CD4-positive, alpha-beta T cell (primary cell): Measurements from ENCODE around the gene TTC21B. TPM values are rescaled to one million over a fixed set of nuclear protein-coding genes. Genes with fewer than 3 reads are reported as not detected.

ENCODE experiments used
- ATAC-seq: fragments of 200-7000 bp; cut with Tn5 transposase; one replicate; pipeline ENCODE4 v1.10.0; 2022; ENCODE audit warnings: mild to moderate bottlenecking; ENCODE audit not compliant: poor library complexity
- CTCF ChIA-PET: fragments of 350-600 bp; sonication (Branson Sonifier 250); formaldehyde crosslinking; loops from one replicate; lab custom pipeline; 2021; ENCODE audit warnings: antibody characterized with exemption, inconsistent platforms; lab: Charles Lee
- POLR2A ChIA-PET: fragments of 350-600 bp; sonication (Branson Sonifier 250); formaldehyde crosslinking; loops from one replicate; lab custom pipeline; 2021; ENCODE audit warnings: antibody characterized with exemption, inconsistent platforms; lab: Charles Lee
- DNase-seq, 14 experiments: peaks; one replicate each; pipeline ENCODE4 v3.0.0-alpha.2; 2013 to 2020; ENCODE audit warnings: mixed read lengths in 2 of 14
- H3K27ac ChIP-seq, 2 donors: one replicate each; pipeline versions ENCODE4 v1.5.1 to v1.7.0; 2013; ENCODE audit warnings: low read length in 2 of 2, low read depth in 1 of 2, mild to moderate bottlenecking in 1 of 2
- H3K27me3 ChIP-seq, 2 experiments: 1 replicate in 1 of 2; 2 replicates in 1 of 2; pipeline versions ENCODE4 v1.6.1 to v1.7.0; 2013; ENCODE audit warnings: low read length in 2 of 2, control low read depth in 1 of 2, mild to moderate bottlenecking in 1 of 2, moderate library complexity in 1 of 2; ENCODE audit not compliant: insufficient read depth in 2 of 2, control insufficient read depth in 1 of 2
- H3K36me3 ChIP-seq: one replicate; pipeline ENCODE4 v1.6.1; 2013; ENCODE audit warnings: low read length, control low read depth; ENCODE audit not compliant: insufficient read depth
- H3K4me1 ChIP-seq: one replicate; pipeline ENCODE4 v1.6.1; 2013; ENCODE audit warnings: low read length, control low read depth; ENCODE audit not compliant: insufficient read depth
- H3K4me3 ChIP-seq: one replicate; pipeline ENCODE4 v1.5.1; 2013; ENCODE audit warnings: mild to moderate bottlenecking, low read length, moderate library complexity
- H3K9me3 ChIP-seq, 2 experiments: 1 replicate in 1 of 2; 2 replicates in 1 of 2; pipeline versions ENCODE4 v1.6.1 to v1.7.0; 2013; ENCODE audit warnings: low read length in 2 of 2, mild to moderate bottlenecking in 2 of 2, control low read depth in 1 of 2, moderate library complexity in 1 of 2; ENCODE audit not compliant: control insufficient read depth in 1 of 2, insufficient read depth in 1 of 2
- H3K27ac Mint-ChIP-seq: one replicate; pipeline ENCODE4 v1.8.0; 2020; ENCODE audit warnings: mixed read lengths
- H3K27me3 Mint-ChIP-seq: one replicate; pipeline ENCODE4 v1.8.0; 2021; ENCODE audit warnings: mixed read lengths
- H3K36me3 Mint-ChIP-seq: one replicate; pipeline ENCODE4 v1.8.0; 2021; ENCODE audit warnings: low read depth, mixed read lengths
- H3K4me1 Mint-ChIP-seq: one replicate; pipeline ENCODE4 v1.8.0; 2021; ENCODE audit warnings: low read depth, mixed read lengths
- H3K4me3 Mint-ChIP-seq: one replicate; pipeline ENCODE4 v1.8.0; 2020; ENCODE audit warnings: mild to moderate bottlenecking, mixed read lengths
- H3K9me3 Mint-ChIP-seq: one replicate; pipeline ENCODE4 v1.8.0; 2020; ENCODE audit warnings: mixed read lengths
- CTCF ChIP-seq: fragments of 200-600 bp; IDR thresholded peaks from one replicate; pipeline ENCODE4 v1.8.0; 2022; ENCODE audit warnings: antibody characterized with exemption, mild to moderate bottlenecking
- intact Hi-C, 2 experiments: fragments of 100-400 bp; cut with DNase I in 1 of 2; cut with micrococcal nuclease in 1 of 2; formaldehyde crosslinking; loops; one replicate each; pipeline versions ENCODE4 v1.15.1 to v1.9.0; 2023 to 2025; cut with DNase I, micrococcal nuclease
- total RNA-seq, 174 experiments: library from RNA in 2 of 174; stranded (reverse) in 2 of 174; gene quantifications; one replicate each; pipeline ENCODE4 v1.2.3 and lab custom pipeline; 2021 to 2026

The TTC21B gene
- total RNA-seq, 2 experiments from 2014 or later, result 22.9 to 25.4 TPM

DNA sequence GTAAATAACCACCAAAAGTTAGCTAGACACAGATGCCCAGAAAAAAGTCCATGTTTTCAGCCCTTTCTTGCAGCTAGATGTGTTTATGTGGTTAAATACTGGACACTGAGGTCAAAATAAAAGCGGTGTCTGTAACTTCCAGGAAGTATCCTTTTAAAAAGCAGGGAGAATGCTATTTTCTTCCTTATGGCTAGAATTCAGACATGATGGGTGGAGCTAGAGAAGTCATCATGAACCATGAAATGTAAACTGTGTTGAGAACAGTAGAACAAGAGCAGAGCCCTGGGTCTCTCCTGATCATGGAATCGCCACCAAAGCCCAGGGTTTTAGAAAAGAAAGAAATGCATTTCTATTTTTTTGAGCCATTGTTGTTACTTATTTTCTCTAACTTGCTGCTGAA is 118.2 kb downstream of the TTC21B start:
- H3K4me3 Mint-ChIP-seq, result no peak overlapping the region
- H3K9me3 Mint-ChIP-seq, result no peaks in the 10 kb centered on the region
- POLR2A ChIA-PET, result no interaction called here
- H3K27me3 ChIP-seq, result no peaks in the 10 kb centered on the region
- H3K9me3 ChIP-seq, result no peaks in the 10 kb centered on the region
- H3K36me3 ChIP-seq, result no peaks in the 10 kb centered on the region
- no peak overlapping the region for H3K27ac Mint-ChIP-seq
- TF ChIP-seq CTCF, result no peak
- H3K27me3 Mint-ChIP-seq, result no peaks in the 10 kb centered on the region
- ATAC-seq, result no peak
- no peaks in the 10 kb centered on the region for H3K4me1 Mint-ChIP-seq
- CTCF ChIA-PET, result no interaction called here
- H3K36me3 Mint-ChIP-seq, result no peaks in the 10 kb centered on the region
- no peak for DNase-seq
- H3K27ac ChIP-seq, result no peak overlapping the region
- H3K4me1 ChIP-seq, result no peaks in the 10 kb centered on the region
- no peak overlapping the region for H3K4me3 ChIP-seq
- intact Hi-C loops, result no loop called here

GRCh38 chr2:165833156-165833555 is 120.4 kb downstream of the TTC21B start:
- Mint-ChIP-seq H3K9me3 (no peaks in the 10 kb centered on the region), H3K27ac (no peak overlapping the region), H3K4me1 (no peaks in the 10 kb centered on the region), H3K27me3 (no peaks in the 10 kb centered on the region), H3K4me3 (no peak overlapping the region), H3K36me3 (no peaks in the 10 kb centered on the region)
- ChIA-PET POLR2A (no interaction called here), CTCF (no interaction called here)
- Histone ChIP-seq H3K36me3 (no peaks in the 10 kb centered on the region), H3K27ac (no peak overlapping the region), H3K27me3 (no peaks in the 10 kb centered on the region), H3K4me3 (no peak overlapping the region), H3K9me3 (no peaks in the 10 kb centered on the region), H3K4me1 (no peaks in the 10 kb centered on the region)
- TF ChIP-seq CTCF, result no peak
- DNase-seq (no peak), ATAC-seq (no peak)
- intact Hi-C loops, result no loop called here

- H3K9me3 Mint-ChIP-seq, result no peaks in the 10 kb centered on the region
- H3K9me3 ChIP-seq, result no peaks in the 10 kb centered on the region
- H3K27ac ChIP-seq, result no peak overlapping the region
- intact Hi-C loops, result no loop called here
- DNase-seq (no peak), ATAC-seq (no peak)
- no peak overlapping the region for H3K4me3 ChIP-seq
- no peak overlapping the region for H3K27ac Mint-ChIP-seq
- ChIA-PET CTCF (no interaction called here), POLR2A (no interaction called here)
- no peaks in the 10 kb centered on the region for H3K27me3 ChIP-seq
- no peak for TF ChIP-seq CTCF
- no peaks in the 10 kb centered on the region for H3K4me1 Mint-ChIP-seq
- H3K27me3 Mint-ChIP-seq, result peaks cover 7% of the 10 kb centered on the region
- no peaks in the 10 kb centered on the region for H3K36me3 Mint-ChIP-seq
- H3K36me3 ChIP-seq, result no peaks in the 10 kb centered on the region
- H3K4me3 Mint-ChIP-seq, result no peak overlapping the region
- H3K4me1 ChIP-seq, result no peaks in the 10 kb centered on the region
Observed at GRCh38 chr2:165827921-165828276, 125.7 kb downstream of the TTC21B start.
